GM23338 (cell line): ENCODE measurements around the gene XYLT1. TPM values are rescaled to one million over a fixed set of nuclear protein-coding genes. Genes with fewer than 3 reads are reported as not detected.

Experiments used
- ATAC-seq: fragments of 200-7000 bp; cut with Tn5 transposase; 3 replicates; pipeline ENCODE4 v1.9.1; 2020
- DNase-seq: peaks from one replicate; pipeline ENCODE4 v3.0.0-alpha.2; 2015; ENCODE audit warnings: low spot score
- H2AFZ ChIP-seq: fragments of 200-600 bp; sonication (generic); 2 replicates; pipeline ENCODE4 v1.8.0; 2016; ENCODE audit warnings: antibody characterized with exemption, mild to moderate bottlenecking, moderate library complexity
- H3F3A ChIP-seq: fragments of 200-600 bp; sonication (generic); replicated peaks from 2 replicates; pipeline ENCODE4 v1.8.0; 2017; ENCODE audit warnings: antibody characterized with exemption, mixed run types, low read depth
- H3K27ac ChIP-seq: fragments of 200-600 bp; sonication (generic); 2 replicates; pipeline ENCODE4 v1.6.1; 2016; ENCODE audit warnings: low read depth
- H3K27me3 ChIP-seq: fragments of 200-600 bp; sonication (generic); 2 replicates; pipeline ENCODE4 v1.8.0; 2016; ENCODE audit warnings: mild to moderate bottlenecking, mixed run types, moderate library complexity; ENCODE audit not compliant: insufficient read depth
- H3K36me3 ChIP-seq: fragments of 200-600 bp; sonication (generic); 2 replicates; pipeline ENCODE4 v1.8.0; 2016; ENCODE audit warnings: mild to moderate bottlenecking; ENCODE audit not compliant: insufficient read depth
- H3K4me1 ChIP-seq: fragments of 200-600 bp; sonication (generic); 2 replicates; pipeline ENCODE4 v1.8.0; 2016; ENCODE audit warnings: mild to moderate bottlenecking, moderate library complexity; ENCODE audit not compliant: insufficient read depth
- H3K4me2 ChIP-seq: fragments of 200-600 bp; sonication (generic); 2 replicates; pipeline ENCODE4 v1.7.1; 2017; ENCODE audit warnings: mixed run types
- H3K4me3 ChIP-seq: fragments of 200-600 bp; sonication (generic); 2 replicates; pipeline ENCODE4 v1.6.1; 2016; ENCODE audit warnings: mixed run types
- H3K79me2 ChIP-seq: fragments of 200-600 bp; sonication (generic); replicated peaks from 2 replicates; pipeline ENCODE4 v1.8.0; 2017; ENCODE audit warnings: mild to moderate bottlenecking; ENCODE audit not compliant: insufficient read depth
- H3K9me2 ChIP-seq: fragments of 200-600 bp; sonication (generic); 2 replicates; pipeline ENCODE4 v1.8.0; 2017; ENCODE audit not compliant: insufficient read depth
- H4K20me1 ChIP-seq: fragments of 200-600 bp; sonication (generic); replicated peaks from 2 replicates; pipeline ENCODE4 v1.8.0; 2017; ENCODE audit warnings: mild to moderate bottlenecking; ENCODE audit not compliant: insufficient read depth
- H3K27ac Mint-ChIP-seq: 2 replicates; pipeline ENCODE4 v1.8.0; 2020; ENCODE audit warnings: inconsistent platforms, mild to moderate bottlenecking, moderate library complexity, mixed read lengths
- H3K27me3 Mint-ChIP-seq: 3 replicates; pipeline ENCODE4 v1.8.0; 2022; ENCODE audit warnings: low read depth, mild to moderate bottlenecking, moderate library complexity, mixed read lengths, inconsistent platforms; ENCODE audit not compliant: insufficient read depth, poor library complexity
- H3K36me3 Mint-ChIP-seq: 3 replicates; pipeline ENCODE4 v1.8.0; 2021; ENCODE audit warnings: low read depth, mild to moderate bottlenecking, inconsistent platforms, moderate library complexity, mixed read lengths
- H3K4me1 Mint-ChIP-seq: 3 replicates; pipeline ENCODE4 v1.8.0; 2020; ENCODE audit warnings: mild to moderate bottlenecking, inconsistent platforms, mixed read lengths
- H3K4me3 Mint-ChIP-seq: 3 replicates; pipeline ENCODE4 v1.8.0; 2021; ENCODE audit warnings: moderate library complexity, mild to moderate bottlenecking, inconsistent platforms, mixed read lengths
- H3K9me3 Mint-ChIP-seq: 3 replicates; pipeline ENCODE4 v1.8.0; 2020; ENCODE audit warnings: moderate library complexity, mild to moderate bottlenecking, inconsistent platforms, mixed read lengths
- CREB1 ChIP-seq: fragments of 250-450 bp; sonication (Bioruptor Pico); IDR thresholded peaks from 2 replicates; pipeline ENCODE4 v1.5.0; 2020; ENCODE audit warnings: low read depth, mild to moderate bottlenecking, moderate library complexity
- EZH2 ChIP-seq: fragments of 200-600 bp; sonication (generic); IDR thresholded peaks from one replicate; pipeline ENCODE4 v1.8.0; 2017; ENCODE audit warnings: antibody characterized with exemption, mild to moderate bottlenecking, low read depth; ENCODE audit not compliant: unreplicated experiment
- EZH2phosphoT487 ChIP-seq: fragments of 200-600 bp; sonication (generic); IDR thresholded peaks from one replicate; pipeline ENCODE4 v1.8.1; 2018; ENCODE audit warnings: antibody characterized with exemption; ENCODE audit not compliant: unreplicated experiment
- JUNB ChIP-seq: IDR thresholded peaks from one replicate; pipeline ENCODE4 v1.6.1; 2016; ENCODE audit warnings: antibody characterized with exemption; ENCODE audit not compliant: unreplicated experiment
- NANOG ChIP-seq: IDR thresholded peaks from 2 replicates; pipeline ENCODE4 v1.6.1; 2016; ENCODE audit warnings: antibody characterized with exemption, borderline replicate concordance
- POLR2AphosphoS5 ChIP-seq: IDR thresholded peaks from 2 replicates; pipeline ENCODE4 v1.6.1; 2016; ENCODE audit warnings: antibody characterized with exemption, low read depth
- STAT1 ChIP-seq: IDR thresholded peaks from one replicate; pipeline ENCODE4 v1.6.1; 2016; ENCODE audit warnings: antibody characterized with exemption; ENCODE audit not compliant: unreplicated experiment
- ZNF114 ChIP-seq: fragments of 250-450 bp; sonication (Bioruptor Pico); IDR thresholded peaks from 2 replicates; pipeline ENCODE4 v1.5.0; 2020; ENCODE audit warnings: mild to moderate bottlenecking, moderate library complexity
- ZNF331 ChIP-seq: fragments of 250-450 bp; sonication (Bioruptor Pico); IDR thresholded peaks from 2 replicates; pipeline ENCODE4 v1.5.0; 2020; ENCODE audit warnings: low read depth, mild to moderate bottlenecking, moderate library complexity
- polyA plus RNA-seq: library from polyadenylated mRNA; unstranded; fragments of >200 nt; fragmentation: Nextera tagmentation; extraction: Ambion mirVana; gene quantifications from 2 replicates; pipeline ENCODE4 v1.2.1, GENCODE V29; 2016
- total RNA-seq: library from RNA; depleted of rRNA; stranded (reverse); fragments of >200 nt; shearing (Covaris generic); gene quantifications from 2 replicates; pipeline ENCODE4 v1.2.3, GENCODE V29; 2014
- TF ChIP-seq, protein P1 (sequence below): IDR thresholded peaks from one replicate; pipeline ENCODE4 v1.6.1; 2018; ENCODE audit warnings: antibody characterized with exemption; ENCODE audit not compliant: unreplicated experiment
- TF ChIP-seq, protein P2 (sequence below): fragments of 250-450 bp; sonication (Bioruptor Pico); IDR thresholded peaks from 2 replicates; pipeline ENCODE4 v1.5.0; 2020; ENCODE audit warnings: mild to moderate bottlenecking, moderate library complexity
- TF ChIP-seq, protein P3 (sequence below), 2 experiments: fragments of 200-600 bp in 1 of 2; sonication (generic) in 1 of 2; conservative IDR thresholded peaks; 2 replicates each; pipeline versions ENCODE4 v1.5.1 to v1.6.1; 2016 to 2017; ENCODE audit warnings: antibody characterized with exemption in 2 of 2, low read depth in 2 of 2, mild to moderate bottlenecking in 2 of 2, moderate library complexity in 1 of 2
- TF ChIP-seq, protein P4 (sequence below): IDR thresholded peaks from 2 replicates; pipeline ENCODE4 v1.6.1; 2016; ENCODE audit warnings: antibody characterized with exemption

The XYLT1 gene
- total and polyA plus RNA-seq, 2 experiments from 2014 or later, result 3.5 to 24.7 TPM

DNA sequence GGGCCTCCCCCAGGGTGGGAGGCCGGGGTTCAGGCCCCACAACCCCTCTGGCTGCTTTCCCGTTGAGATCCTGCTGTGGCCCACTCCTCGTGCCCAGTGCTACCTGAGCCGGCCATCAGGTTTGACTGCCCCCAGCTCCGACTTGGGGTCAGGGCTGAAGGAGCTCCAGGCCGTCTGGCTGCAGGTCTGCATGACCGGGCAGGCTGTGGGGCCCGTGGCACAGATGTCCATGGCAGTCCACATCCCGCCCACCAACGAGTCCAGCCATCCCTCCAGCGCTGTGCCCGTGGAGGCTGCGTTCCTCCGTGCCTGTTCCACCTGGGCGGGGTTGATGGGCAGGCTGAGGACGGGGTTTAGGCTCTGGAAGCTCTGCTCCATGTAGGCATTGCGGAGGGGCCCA lies 362.2 kb downstream of the XYLT1 start (continued):
- no peak for TF ChIP-seq STAT1

DNA sequence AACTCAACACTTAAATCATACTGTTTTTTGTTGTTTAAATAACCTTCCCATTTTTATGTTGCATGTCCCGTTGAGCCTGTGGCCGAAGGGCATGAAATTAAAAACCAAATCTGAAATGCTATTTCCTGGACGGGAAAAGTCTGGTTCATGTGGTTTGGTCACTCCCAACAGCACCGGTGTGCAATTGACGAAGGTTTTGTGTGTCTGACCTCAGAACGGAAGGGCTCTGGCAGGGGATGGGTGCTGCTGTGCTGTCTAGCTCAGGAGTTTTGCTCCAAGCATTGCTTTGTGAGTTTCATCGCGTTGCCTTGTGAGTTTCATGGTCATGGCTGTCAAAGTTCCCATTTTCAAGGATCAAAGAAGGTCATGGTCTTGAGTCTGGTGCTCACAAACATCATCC lies 363.3 kb downstream of the XYLT1 start:
- H4K20me1 ChIP-seq, result no peaks in the 10 kb centered on the region
- H2AFZ ChIP-seq, result no peak overlapping the region
- ATAC-seq (no peak), DNase-seq (no peak)
- no peaks in the 10 kb centered on the region for H3K9me3 Mint-ChIP-seq
- H3K9me2 ChIP-seq, result no peaks in the 10 kb centered on the region
- peaks cover 17% of the 10 kb centered on the region for H3K4me1 ChIP-seq
- no peak overlapping the region for H3K27ac ChIP-seq
- H3K27me3 Mint-ChIP-seq, result peaks cover 13% of the 10 kb centered on the region
- peaks cover 26% of the 10 kb centered on the region for H3K4me1 Mint-ChIP-seq
- H3F3A ChIP-seq, result no peaks in the 10 kb centered on the region
- no peak overlapping the region for H3K27ac Mint-ChIP-seq
- no peaks in the 10 kb centered on the region for H3K79me2 ChIP-seq
- TF ChIP-seq, protein P1, sequence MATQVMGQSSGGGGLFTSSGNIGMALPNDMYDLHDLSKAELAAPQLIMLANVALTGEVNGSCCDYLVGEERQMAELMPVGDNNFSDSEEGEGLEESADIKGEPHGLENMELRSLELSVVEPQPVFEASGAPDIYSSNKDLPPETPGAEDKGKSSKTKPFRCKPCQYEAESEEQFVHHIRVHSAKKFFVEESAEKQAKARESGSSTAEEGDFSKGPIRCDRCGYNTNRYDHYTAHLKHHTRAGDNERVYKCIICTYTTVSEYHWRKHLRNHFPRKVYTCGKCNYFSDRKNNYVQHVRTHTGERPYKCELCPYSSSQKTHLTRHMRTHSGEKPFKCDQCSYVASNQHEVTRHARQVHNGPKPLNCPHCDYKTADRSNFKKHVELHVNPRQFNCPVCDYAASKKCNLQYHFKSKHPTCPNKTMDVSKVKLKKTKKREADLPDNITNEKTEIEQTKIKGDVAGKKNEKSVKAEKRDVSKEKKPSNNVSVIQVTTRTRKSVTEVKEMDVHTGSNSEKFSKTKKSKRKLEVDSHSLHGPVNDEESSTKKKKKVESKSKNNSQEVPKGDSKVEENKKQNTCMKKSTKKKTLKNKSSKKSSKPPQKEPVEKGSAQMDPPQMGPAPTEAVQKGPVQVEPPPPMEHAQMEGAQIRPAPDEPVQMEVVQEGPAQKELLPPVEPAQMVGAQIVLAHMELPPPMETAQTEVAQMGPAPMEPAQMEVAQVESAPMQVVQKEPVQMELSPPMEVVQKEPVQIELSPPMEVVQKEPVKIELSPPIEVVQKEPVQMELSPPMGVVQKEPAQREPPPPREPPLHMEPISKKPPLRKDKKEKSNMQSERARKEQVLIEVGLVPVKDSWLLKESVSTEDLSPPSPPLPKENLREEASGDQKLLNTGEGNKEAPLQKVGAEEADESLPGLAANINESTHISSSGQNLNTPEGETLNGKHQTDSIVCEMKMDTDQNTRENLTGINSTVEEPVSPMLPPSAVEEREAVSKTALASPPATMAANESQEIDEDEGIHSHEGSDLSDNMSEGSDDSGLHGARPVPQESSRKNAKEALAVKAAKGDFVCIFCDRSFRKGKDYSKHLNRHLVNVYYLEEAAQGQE, result no peak
- TF ChIP-seq NANOG (no peak), STAT1 (no peak), POLR2AphosphoS5 (no peak), EZH2 (no peak), ZNF331 (no peak), EZH2phosphoT487 (no peak), CREB1 (no peak), ZNF114 (CRISPR knock-in tag) (no peak), JUNB (no peak)
- TF ChIP-seq, protein P2, sequence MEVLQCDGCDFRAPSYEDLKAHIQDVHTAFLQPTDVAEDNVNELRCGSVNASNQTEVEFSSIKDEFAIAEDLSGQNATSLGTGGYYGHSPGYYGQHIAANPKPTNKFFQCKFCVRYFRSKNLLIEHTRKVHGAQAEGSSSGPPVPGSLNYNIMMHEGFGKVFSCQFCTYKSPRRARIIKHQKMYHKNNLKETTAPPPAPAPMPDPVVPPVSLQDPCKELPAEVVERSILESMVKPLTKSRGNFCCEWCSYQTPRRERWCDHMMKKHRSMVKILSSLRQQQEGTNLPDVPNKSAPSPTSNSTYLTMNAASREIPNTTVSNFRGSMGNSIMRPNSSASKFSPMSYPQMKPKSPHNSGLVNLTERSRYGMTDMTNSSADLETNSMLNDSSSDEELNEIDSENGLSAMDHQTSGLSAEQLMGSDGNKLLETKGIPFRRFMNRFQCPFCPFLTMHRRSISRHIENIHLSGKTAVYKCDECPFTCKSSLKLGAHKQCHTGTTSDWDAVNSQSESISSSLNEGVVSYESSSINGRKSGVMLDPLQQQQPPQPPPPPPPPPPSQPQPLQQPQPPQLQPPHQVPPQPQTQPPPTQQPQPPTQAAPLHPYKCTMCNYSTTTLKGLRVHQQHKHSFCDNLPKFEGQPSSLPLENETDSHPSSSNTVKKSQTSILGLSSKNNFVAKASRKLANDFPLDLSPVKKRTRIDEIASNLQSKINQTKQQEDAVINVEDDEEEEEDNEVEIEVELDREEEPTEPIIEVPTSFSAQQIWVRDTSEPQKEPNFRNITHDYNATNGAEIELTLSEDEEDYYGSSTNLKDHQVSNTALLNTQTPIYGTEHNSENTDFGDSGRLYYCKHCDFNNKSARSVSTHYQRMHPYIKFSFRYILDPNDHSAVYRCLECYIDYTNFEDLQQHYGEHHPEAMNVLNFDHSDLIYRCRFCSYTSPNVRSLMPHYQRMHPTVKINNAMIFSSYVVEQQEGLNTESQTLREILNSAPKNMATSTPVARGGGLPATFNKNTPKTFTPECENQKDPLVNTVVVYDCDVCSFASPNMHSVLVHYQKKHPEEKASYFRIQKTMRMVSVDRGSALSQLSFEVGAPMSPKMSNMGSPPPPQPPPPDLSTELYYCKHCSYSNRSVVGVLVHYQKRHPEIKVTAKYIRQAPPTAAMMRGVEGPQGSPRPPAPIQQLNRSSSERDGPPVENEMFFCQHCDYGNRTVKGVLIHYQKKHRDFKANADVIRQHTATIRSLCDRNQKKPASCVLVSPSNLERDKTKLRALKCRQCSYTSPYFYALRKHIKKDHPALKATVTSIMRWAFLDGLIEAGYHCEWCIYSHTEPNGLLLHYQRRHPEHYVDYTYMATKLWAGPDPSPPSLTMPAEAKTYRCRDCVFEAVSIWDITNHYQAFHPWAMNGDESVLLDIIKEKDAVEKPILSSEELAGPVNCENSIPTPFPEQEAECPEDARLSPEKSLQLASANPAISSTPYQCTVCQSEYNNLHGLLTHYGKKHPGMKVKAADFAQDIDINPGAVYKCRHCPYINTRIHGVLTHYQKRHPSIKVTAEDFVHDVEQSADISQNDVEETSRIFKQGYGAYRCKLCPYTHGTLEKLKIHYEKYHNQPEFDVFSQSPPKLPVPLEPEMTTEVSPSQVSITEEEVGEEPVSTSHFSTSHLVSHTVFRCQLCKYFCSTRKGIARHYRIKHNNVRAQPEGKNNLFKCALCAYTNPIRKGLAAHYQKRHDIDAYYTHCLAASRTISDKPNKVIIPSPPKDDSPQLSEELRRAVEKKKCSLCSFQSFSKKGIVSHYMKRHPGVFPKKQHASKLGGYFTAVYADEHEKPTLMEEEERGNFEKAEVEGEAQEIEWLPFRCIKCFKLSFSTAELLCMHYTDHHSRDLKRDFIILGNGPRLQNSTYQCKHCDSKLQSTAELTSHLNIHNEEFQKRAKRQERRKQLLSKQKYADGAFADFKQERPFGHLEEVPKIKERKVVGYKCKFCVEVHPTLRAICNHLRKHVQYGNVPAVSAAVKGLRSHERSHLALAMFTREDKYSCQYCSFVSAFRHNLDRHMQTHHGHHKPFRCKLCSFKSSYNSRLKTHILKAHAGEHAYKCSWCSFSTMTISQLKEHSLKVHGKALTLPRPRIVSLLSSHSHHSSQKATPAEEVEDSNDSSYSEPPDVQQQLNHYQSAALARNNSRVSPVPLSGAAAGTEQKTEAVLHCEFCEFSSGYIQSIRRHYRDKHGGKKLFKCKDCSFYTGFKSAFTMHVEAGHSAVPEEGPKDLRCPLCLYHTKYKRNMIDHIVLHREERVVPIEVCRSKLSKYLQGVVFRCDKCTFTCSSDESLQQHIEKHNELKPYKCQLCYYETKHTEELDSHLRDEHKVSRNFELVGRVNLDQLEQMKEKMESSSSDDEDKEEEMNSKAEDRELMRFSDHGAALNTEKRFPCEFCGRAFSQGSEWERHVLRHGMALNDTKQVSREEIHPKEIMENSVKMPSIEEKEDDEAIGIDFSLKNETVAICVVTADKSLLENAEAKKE (CRISPR knock-in tag), result no peak
- TF ChIP-seq, protein P3, sequence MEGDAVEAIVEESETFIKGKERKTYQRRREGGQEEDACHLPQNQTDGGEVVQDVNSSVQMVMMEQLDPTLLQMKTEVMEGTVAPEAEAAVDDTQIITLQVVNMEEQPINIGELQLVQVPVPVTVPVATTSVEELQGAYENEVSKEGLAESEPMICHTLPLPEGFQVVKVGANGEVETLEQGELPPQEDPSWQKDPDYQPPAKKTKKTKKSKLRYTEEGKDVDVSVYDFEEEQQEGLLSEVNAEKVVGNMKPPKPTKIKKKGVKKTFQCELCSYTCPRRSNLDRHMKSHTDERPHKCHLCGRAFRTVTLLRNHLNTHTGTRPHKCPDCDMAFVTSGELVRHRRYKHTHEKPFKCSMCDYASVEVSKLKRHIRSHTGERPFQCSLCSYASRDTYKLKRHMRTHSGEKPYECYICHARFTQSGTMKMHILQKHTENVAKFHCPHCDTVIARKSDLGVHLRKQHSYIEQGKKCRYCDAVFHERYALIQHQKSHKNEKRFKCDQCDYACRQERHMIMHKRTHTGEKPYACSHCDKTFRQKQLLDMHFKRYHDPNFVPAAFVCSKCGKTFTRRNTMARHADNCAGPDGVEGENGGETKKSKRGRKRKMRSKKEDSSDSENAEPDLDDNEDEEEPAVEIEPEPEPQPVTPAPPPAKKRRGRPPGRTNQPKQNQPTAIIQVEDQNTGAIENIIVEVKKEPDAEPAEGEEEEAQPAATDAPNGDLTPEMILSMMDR (conservative IDR thresholded peaks at IDR 0.05; ENCODE audit: low read depth in 2 of 2), result no peak
- TF ChIP-seq, protein P4, sequence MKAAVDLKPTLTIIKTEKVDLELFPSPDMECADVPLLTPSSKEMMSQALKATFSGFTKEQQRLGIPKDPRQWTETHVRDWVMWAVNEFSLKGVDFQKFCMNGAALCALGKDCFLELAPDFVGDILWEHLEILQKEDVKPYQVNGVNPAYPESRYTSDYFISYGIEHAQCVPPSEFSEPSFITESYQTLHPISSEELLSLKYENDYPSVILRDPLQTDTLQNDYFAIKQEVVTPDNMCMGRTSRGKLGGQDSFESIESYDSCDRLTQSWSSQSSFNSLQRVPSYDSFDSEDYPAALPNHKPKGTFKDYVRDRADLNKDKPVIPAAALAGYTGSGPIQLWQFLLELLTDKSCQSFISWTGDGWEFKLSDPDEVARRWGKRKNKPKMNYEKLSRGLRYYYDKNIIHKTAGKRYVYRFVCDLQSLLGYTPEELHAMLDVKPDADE, result no peak
- no peak overlapping the region for H3K4me3 ChIP-seq
- H3K36me3 ChIP-seq, result no peaks in the 10 kb centered on the region
- peaks cover 6% of the 10 kb centered on the region; the same call in 2 of the 3 replicates for H3K36me3 Mint-ChIP-seq
- H3K4me3 Mint-ChIP-seq, result no peak overlapping the region
- no peak overlapping the region for H3K4me2 ChIP-seq
- no peaks in the 10 kb centered on the region for H3K27me3 ChIP-seq
